NOMO-1 treated with DMSO at 0.1 percent for 48 hours (cell line): ENCODE data around the gene STARD3.
"Not testable (repeated sequence)": the region's sequence is repeated elsewhere in the genome, so short reads cannot be mapped to it uniquely, and the experiment has no call there.

Experiments used
- DNase-seq: peaks from one replicate; lab custom pipeline; 2025; ENCODE audit not compliant: unreplicated experiment; lab: John Stamatoyannopoulos, UW

STARD3 gene

GRCh38 chr17:39709319-39709997, 72.5 kb downstream of the STARD3 start:
- no peak for DNase-seq

- DNase-seq, result no peak
Observed at GRCh38 chr17:39709998-39710964, 73.3 kb downstream of the STARD3 start.

- not testable (repeated sequence) for DNase-seq
Observed at GRCh38 chr17:39711071-39711470, 74.1 kb downstream of the STARD3 start.

GRCh38 chr17:39711851-39712250, 74.9 kb downstream of the STARD3 start:
- DNase-seq, result no peak
